HUES64 (cell line): ENCODE results near the gene BNIP1. TPM values are rescaled to one million over a fixed set of nuclear protein-coding genes. Genes with fewer than 3 reads are reported as not detected.
A peak's percentile ranks its signal among the peaks of the same experiment; 100 is the strongest.
"Not testable (repeated sequence)": the region's sequence is repeated elsewhere in the genome, so short reads cannot be mapped to it uniquely, and the experiment has no call there.

Source experiments
- H3K27ac ChIP-seq: 2 replicates; pipeline ENCODE4 v1.7.0; 2013; ENCODE audit warnings: low read depth, low read length, inconsistent platforms
- H3K27me3 ChIP-seq: 2 replicates; pipeline ENCODE4 v1.6.1; 2013; ENCODE audit warnings: mild to moderate bottlenecking, low read length; ENCODE audit not compliant: insufficient read depth
- H3K36me3 ChIP-seq: 2 replicates; pipeline ENCODE4 v1.6.1; 2013; ENCODE audit warnings: mild to moderate bottlenecking, low read length; ENCODE audit not compliant: insufficient read depth
- H3K4me1 ChIP-seq: 2 replicates; pipeline ENCODE4 v1.6.1; 2013; ENCODE audit warnings: mild to moderate bottlenecking, low read length, moderate library complexity; ENCODE audit not compliant: insufficient read depth
- H3K4me3 ChIP-seq: 2 replicates; pipeline ENCODE4 v1.5.1; 2013; ENCODE audit warnings: mild to moderate bottlenecking, low read length, moderate library complexity
- H3K9ac ChIP-seq: 2 replicates; pipeline ENCODE4 v1.6.1; 2013; ENCODE audit warnings: mild to moderate bottlenecking, low read depth, low read length
- H3K9me3 ChIP-seq: 2 replicates; pipeline ENCODE4 v1.6.1; 2013; ENCODE audit warnings: low read depth, low read length; ENCODE audit not compliant: insufficient read depth
- WGBS: fragments of 150-250, 120-280 bp; methylation state at CpG from one replicate; pipeline ENCODE4 v1.1.7; 2013; ENCODE audit warnings: missing lambda C conversion rate; 5-methylcytosine and 5-hydroxymethylcytosine counted together
- polyA plus RNA-seq, 2 experiments: library from polyadenylated mRNA; stranded (reverse); fragments of 50-300 nt; gene quantifications; one replicate each; pipeline ENCODE4 v1.2.3, GENCODE V29; 2013

BNIP1 gene, protein sequence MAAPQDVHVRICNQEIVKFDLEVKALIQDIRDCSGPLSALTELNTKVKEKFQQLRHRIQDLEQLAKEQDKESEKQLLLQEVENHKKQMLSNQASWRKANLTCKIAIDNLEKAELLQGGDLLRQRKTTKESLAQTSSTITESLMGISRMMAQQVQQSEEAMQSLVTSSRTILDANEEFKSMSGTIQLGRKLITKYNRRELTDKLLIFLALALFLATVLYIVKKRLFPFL
- polyA plus RNA-seq (2013, experiment 1 of 2): 8.7 TPM
- 9.8 TPM for polyA plus RNA-seq (2013, experiment 2 of 2)

DNA sequence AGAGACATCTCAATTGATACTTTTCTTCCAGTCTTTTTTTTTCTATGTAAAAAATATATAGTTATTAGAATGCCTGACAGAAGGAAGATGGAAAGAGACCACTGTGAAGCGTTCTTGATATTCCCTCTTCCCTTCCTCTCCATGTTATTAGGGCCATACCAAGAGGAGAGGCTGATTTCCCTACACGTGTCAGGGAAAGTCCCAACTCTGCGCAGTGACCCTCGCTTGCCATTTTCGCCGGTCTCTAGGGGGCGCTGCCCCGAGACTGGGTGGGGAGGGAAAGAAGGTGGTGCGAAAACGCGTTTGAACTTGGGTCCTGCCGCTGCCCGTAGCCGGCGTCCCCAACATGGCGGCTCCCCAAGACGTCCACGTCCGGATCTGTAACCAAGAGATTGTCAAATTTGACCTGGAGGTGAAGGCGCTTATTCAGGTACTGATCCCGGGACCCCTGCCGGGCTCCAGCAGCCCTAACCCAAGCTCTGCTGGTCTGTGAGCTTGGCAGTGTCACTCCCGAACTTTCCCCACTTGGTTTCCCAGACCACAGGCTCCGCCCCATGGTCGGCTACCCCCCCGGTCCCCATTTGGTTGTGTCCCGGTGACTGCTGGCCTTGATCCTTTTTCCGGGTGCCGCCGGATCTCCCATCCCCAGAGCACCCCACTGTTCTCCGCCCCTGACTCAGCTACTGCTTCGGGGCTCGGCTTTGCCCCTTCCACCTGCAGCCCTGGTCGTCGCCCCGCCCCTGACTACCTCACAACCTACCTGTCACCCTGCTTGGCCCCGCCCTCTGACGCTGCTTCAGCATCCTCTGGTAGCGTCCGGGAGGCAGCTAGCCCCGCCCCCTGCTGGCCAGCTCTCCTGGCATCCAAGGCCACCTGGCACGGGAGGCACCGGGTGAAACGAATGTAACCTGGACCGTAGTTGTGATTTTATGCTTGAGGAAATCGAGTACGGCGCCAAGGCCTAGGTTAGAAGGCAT, at the start of gene BNIP1:
TSS of gene BNIP1 (plus strand) at position 332 of the 977 bp plus-strand sequence. CDS start at position 347, 15 bp downstream.
- 2% methylated on average over 48 of the region's 48 CpGs for WGBS
- Histone ChIP-seq H3K4me3 (peak within 1 kb of the TSS; percentile 89), H3K9ac (peak within 1 kb of the TSS; percentile 69), H3K27me3 (0 out of 2 replicates have a peak, but pooled peaks cover 2% of the 10 kb centered on the region), H3K4me1 (peaks cover 16% of the 10 kb centered on the region), H3K36me3 (peaks cover 19% of the 10 kb centered on the region), H3K27ac (peak within 1 kb of the TSS; percentile 69; the same call in 1 of the 2 replicates), H3K9me3 (no peaks in the 10 kb centered on the region)

DNA sequence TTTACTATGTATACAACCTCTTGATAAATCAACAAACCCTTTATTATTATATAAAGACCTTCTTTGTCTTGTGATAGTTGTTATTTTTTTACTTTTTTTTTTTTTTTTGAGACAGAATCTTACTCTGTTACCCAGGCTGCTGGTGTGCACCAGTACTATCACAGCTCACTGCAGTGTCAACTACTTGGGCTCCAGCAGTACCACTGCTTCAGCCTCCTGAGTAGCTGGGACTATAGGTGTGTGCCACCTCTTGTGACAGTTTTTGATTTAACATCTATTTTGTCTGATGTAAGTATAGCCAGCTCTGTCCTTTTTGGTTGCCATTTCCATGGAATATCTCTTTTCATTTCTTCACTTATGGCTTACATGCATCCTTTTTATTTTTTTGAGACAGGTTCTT, 45.5 kb upstream of the BNIP1 start:
- Histone ChIP-seq H3K9ac (no peak overlapping the region), H3K36me3 (no peaks in the 10 kb centered on the region), H3K4me3 (no peak overlapping the region), H3K27me3 (no peaks in the 10 kb centered on the region), H3K27ac (no peak overlapping the region), H3K4me1 (no peaks in the 10 kb centered on the region), H3K9me3 (no peaks in the 10 kb centered on the region; the same call in 1 of the 2 replicates)

DNA sequence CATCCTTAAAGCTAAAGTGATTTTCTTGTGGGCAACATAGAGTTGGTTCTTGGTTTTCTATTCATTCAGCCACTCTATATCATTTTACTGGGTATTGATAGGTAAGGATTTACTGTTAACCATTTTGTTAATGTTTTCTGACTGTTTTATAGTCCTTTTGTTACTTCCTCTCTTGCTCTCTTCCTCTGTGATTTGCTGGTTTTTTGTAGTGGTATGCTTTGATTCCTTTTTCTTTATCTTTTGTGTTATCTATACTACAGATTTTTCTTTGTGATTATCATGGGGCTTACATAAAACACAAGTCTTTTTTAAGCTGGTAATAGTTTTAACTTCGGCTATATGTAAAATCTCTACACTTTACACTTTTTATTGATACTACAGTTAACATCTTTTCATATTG, 44.9 kb upstream of the BNIP1 start:
- no peak overlapping the region for H3K27ac ChIP-seq
- H3K9me3 ChIP-seq: no peaks in the 10 kb centered on the region; the same call in 1 of the 2 replicates
- H3K9ac ChIP-seq: no peak overlapping the region
- WGBS: no CpG with 5 or more reads among the region's 1 CpG
- H3K27me3 ChIP-seq: no peaks in the 10 kb centered on the region
- H3K4me1 ChIP-seq: no peaks in the 10 kb centered on the region
- no peak overlapping the region for H3K4me3 ChIP-seq
- H3K36me3 ChIP-seq: no peaks in the 10 kb centered on the region

DNA sequence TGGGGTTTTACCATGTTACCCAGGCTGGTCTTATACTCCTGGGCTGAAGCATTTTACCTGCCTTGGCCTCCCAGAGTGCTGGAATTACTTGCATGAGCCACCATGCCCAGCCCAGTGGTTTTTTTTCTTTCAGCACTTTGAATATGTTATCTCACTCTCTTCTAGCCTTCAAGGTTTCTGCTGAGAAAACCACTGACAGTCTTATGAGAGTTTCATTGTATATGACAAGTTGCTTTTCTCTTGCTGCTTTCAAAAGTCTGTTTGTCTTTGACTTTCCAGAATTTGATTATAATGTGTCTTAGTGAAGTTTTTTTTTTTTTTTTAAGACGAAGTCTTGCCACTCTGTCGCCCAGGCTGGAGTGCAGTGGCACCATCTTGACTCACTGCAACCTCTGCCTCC, 43.1 kb upstream of the BNIP1 start:
- H3K9me3 ChIP-seq: no peaks in the 10 kb centered on the region; the same call in 1 of the 2 replicates
- WGBS: 97% methylated on average over 2 of the region's 2 CpGs
- H3K27me3 ChIP-seq: no peaks in the 10 kb centered on the region
- no peaks in the 10 kb centered on the region for H3K36me3 ChIP-seq
- no peak overlapping the region for H3K9ac ChIP-seq
- H3K4me3 ChIP-seq: no peak overlapping the region
- no peak overlapping the region for H3K27ac ChIP-seq
- H3K4me1 ChIP-seq: no peaks in the 10 kb centered on the region

DNA sequence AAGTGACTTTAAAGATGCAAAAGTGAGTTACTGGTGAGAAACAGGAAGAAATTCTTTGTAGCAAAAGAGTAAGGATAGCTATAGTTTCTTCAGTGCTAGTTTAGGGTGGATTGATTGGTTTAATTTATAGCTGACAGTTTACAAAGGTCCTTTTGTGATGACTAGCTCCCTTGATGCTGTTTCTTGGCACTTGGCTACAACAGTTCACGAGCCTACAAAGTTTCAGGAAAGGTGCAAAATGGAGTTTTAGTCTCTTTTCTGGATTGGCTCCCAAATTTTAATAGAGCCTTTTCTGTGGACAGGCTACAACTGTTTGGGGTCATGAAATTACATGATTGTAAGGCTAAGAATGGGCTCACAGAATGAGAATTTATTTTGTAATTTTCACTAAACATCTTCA, 40.9 kb upstream of the BNIP1 start:
- Histone ChIP-seq H3K9me3 (no peaks in the 10 kb centered on the region; the same call in 1 of the 2 replicates), H3K9ac (no peak overlapping the region), H3K27me3 (no peaks in the 10 kb centered on the region), H3K27ac (no peak overlapping the region), H3K36me3 (no peaks in the 10 kb centered on the region), H3K4me1 (no peaks in the 10 kb centered on the region), H3K4me3 (no peak overlapping the region)
- 80% methylated on average over 1 of the region's 1 CpG for whole genome bisulfite sequencing

DNA sequence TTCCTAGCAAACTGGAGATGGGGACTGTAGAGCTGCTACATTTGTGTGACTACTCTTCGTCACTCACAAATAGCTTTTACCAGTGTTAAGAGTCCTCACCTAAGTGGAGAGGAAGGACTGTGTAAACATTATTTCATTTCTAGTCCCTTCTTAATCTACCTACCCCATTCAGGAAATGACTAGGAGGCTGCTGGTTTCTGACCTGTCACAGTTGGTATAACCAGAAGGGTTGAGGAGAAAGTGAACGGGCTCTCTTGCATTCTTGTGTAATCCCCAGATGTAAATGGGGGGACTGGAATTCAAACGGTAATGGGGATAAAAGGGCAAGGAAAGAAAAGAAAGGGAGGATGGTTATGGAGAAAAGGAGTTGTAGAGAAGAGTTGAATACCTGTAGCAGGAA, 35.4 kb upstream of the BNIP1 start:
- Histone ChIP-seq H3K36me3 (no peaks in the 10 kb centered on the region), H3K4me3 (no peak overlapping the region), H3K9ac (no peak overlapping the region), H3K27ac (no peak overlapping the region), H3K9me3 (no peaks in the 10 kb centered on the region), H3K4me1 (peaks cover 6% of the 10 kb centered on the region; the same call in 1 of the 2 replicates), H3K27me3 (no peaks in the 10 kb centered on the region)
- WGBS: 61% methylated on average over 3 of the region's 3 CpGs

- Histone ChIP-seq H3K27me3 (no peaks in the 10 kb centered on the region), H3K9me3 (no peaks in the 10 kb centered on the region; the same call in 1 of the 2 replicates), H3K4me3 (no peak overlapping the region), H3K36me3 (no peaks in the 10 kb centered on the region), H3K4me1 (no peaks in the 10 kb centered on the region), H3K9ac (no peak overlapping the region), H3K27ac (no peak overlapping the region)
- WGBS: 94% methylated on average over 1 of the region's 1 CpG
Observed at GRCh38 chr5:173114536-173114935, 29.8 kb upstream of the BNIP1 start.

GRCh38 chr5:173119719-173120118, 24.6 kb upstream of the BNIP1 start:
- WGBS: no CpG with 5 or more reads among the region's 1 CpG
- no peaks in the 10 kb centered on the region; the same call in 1 of the 2 replicates for H3K9me3 ChIP-seq
- H3K9ac ChIP-seq: no peak overlapping the region

GRCh38 chr5:173123416-173123815, 20.9 kb upstream of the BNIP1 start:
- no peaks in the 10 kb centered on the region for H3K27me3 ChIP-seq
- no peaks in the 10 kb centered on the region for H3K36me3 ChIP-seq
- no peak overlapping the region for H3K27ac ChIP-seq
- 73% methylated on average over 3 of the region's 3 CpGs for WGBS
- no peak overlapping the region for H3K4me3 ChIP-seq
- H3K9ac ChIP-seq: no peak overlapping the region
- H3K9me3 ChIP-seq: no peaks in the 10 kb centered on the region; the same call in 1 of the 2 replicates
- no peaks in the 10 kb centered on the region for H3K4me1 ChIP-seq

More at GRCh38 chr5:173119719-173120118, 24.6 kb upstream of the BNIP1 start:
- no peaks in the 10 kb centered on the region for H3K4me1 ChIP-seq
- no peaks in the 10 kb centered on the region for H3K36me3 ChIP-seq
- H3K27ac ChIP-seq: no peak overlapping the region
- H3K4me3 ChIP-seq: no peak overlapping the region
- no peaks in the 10 kb centered on the region for H3K27me3 ChIP-seq

DNA sequence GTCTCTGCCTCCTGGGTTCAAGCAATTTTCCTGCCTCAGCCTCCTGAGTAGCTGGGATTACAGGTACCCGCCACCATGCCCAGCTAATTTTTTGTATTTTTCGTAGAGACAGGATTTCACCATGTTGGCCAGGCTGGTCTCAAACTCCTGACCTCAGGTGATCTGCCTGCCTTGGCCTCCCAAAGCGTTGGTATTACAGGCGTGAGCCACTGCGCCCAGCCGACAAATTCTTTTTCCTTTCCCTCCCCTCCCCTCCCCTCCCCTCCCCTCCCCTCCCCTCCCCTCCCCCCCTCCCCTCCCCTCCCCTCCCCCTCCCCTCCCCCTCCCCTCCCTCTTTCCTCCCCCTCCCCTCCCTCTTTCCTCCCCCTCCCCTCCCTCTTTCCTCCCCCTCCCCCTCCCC, 12.2 kb upstream of the BNIP1 start:
- H3K27me3 ChIP-seq, H3K9me3 ChIP-seq, H3K4me3 ChIP-seq, H3K27ac ChIP-seq, H3K9ac ChIP-seq, H3K36me3 ChIP-seq, H3K4me1 ChIP-seq: not testable (repeated sequence)
- 93% methylated on average over 3 of the region's 6 CpGs for WGBS

DNA sequence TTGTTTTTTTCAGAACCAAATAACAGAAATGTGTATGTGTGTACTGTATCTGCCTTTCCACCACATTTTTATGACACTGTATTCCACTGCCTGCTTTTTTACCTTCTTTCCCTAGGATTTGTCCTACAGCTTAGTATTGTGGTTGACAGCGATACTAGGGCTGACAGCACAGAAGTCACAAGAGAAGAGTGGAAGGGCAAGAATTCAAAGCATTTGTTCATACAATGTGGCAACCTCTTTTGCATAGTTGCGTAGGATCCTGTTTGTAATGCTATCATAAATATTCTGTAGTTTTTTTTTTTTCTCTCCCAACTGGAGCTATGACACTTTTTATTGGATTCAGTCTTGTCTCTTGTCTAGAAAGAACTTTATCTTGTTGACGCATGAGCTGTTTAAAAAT, 5.6 kb upstream of the BNIP1 start:
- Histone ChIP-seq H3K27ac (peak overlapping the region; percentile 3; the same call in 1 of the 2 replicates), H3K36me3 (no peaks in the 10 kb centered on the region), H3K4me1 (peaks cover 26% of the 10 kb centered on the region), H3K9me3 (no peaks in the 10 kb centered on the region), H3K27me3 (0 out of 2 replicates have a peak, but pooled peaks cover under 1% of the 10 kb centered on the region), H3K9ac (no peak overlapping the region), H3K4me3 (no peak overlapping the region; the same call in 1 of the 2 replicates)
- 80% methylated on average over 2 of the region's 3 CpGs for WGBS
